GM12891 (cell line): Measurements from ENCODE around the gene AFAP1.

ENCODE experiments used
- DNase-seq: peaks from one replicate; pipeline ENCODE4 v3.0.0; 2011; ENCODE audit warnings: low spot score; ENCODE audit not compliant: insufficient read length
- FAIRE-seq: peaks from 2 replicates; lab custom pipeline; 2011; peaks lifted over from hg19 to GRCh38; lab: Jason Lieb, UNC
- PAX5 ChIP-seq: IDR thresholded peaks from 2 replicates; pipeline ENCODE4 v1.6.1; 2011; ENCODE audit warnings: low read length, moderate library complexity, mild to moderate bottlenecking; ENCODE audit not compliant: insufficient read depth, severe bottlenecking
- POLR2A ChIP-seq: IDR thresholded peaks from 2 replicates; pipeline ENCODE4 v1.6.1; 2011; ENCODE audit warnings: low read depth, low read length, control low read depth
- POLR2AphosphoS5 ChIP-seq: IDR thresholded peaks from 2 replicates; pipeline ENCODE4 v1.6.1; 2011; ENCODE audit warnings: low read depth, low read length, control low read depth
- POU2F2 ChIP-seq: IDR thresholded peaks from 2 replicates; pipeline ENCODE4 v1.6.1; 2011; ENCODE audit warnings: low read depth, mild to moderate bottlenecking, control low read depth, low read length, moderate library complexity
- SPI1 ChIP-seq: IDR thresholded peaks from 2 replicates; pipeline ENCODE4 v1.6.1; 2011; ENCODE audit warnings: low read depth, low read length, control low read depth
- TAF1 ChIP-seq: IDR thresholded peaks from 2 replicates; pipeline ENCODE4 v1.6.1; 2011; ENCODE audit warnings: low read depth, low read length, control low read depth

AFAP1 gene

GRCh38 chr4:7859326-7859725 lies 80.3 kb downstream of the AFAP1 start:
- DNase-seq (no peak), FAIRE-seq (no peak)
- no peak for TF ChIP-seq POLR2AphosphoS5
- no peak for TF ChIP-seq PAX5
- TF ChIP-seq SPI1 = no peak
- TF ChIP-seq POU2F2 = no peak
- no peak for TF ChIP-seq TAF1
- TF ChIP-seq POLR2A = no peak

- FAIRE-seq (no peak), DNase-seq (no peak)
- no peak for TF ChIP-seq PAX5
- TF ChIP-seq POLR2AphosphoS5 = no peak
- no peak for TF ChIP-seq TAF1
- TF ChIP-seq POU2F2 = no peak
- no peak for TF ChIP-seq POLR2A
- no peak for TF ChIP-seq SPI1
These were observed 81.2 kb downstream of the AFAP1 start for GRCh38 chr4:7858498-7858897.

DNA sequence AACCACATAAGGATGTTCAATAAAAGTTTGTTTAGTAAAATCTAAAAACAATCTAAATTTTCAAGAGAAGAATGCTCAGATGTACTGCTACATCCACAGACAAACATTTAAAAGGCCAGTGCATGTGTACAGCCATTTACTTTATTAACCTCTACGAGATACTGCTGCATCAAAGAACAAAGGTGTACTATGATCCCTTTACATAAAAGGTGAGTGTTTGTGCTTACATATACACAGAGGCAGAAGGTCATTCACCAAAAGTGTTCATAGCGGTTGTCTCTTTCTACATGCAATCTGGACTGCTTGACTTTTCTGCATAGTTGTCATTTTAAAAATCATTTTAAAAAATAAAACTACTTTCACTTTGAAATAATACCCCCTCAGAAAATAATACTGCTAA lies 81.7 kb downstream of the AFAP1 start:
- DNase-seq (no peak), FAIRE-seq (no peak)
- TF ChIP-seq SPI1 (no peak), PAX5 (no peak)

DNA sequence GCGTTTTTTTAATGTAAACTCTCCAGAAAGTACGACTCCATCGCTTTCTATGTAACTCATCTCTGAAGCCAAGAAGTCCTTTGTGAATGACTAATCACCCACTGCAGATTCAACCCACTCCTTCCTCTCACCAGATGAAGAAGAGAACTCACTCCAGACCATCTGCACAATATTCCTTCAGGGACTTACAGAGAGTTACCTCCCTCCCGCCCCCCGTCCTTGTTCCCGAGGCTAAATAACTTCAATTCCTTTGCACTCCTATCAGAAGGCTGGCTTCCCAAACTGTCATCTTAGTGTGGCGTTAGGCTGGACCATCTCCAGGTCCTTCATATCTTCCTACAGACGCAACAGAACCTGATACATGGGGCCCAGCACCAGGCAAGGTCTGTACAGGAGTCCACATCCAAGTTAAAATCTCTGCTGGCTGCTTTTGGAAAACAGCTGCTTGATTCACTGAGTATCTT lies 82.4 kb downstream of the AFAP1 start:
- TF ChIP-seq TAF1 (no peak), PAX5 (no peak), POLR2AphosphoS5 (no peak), SPI1 (no peak), POLR2A (no peak), POU2F2 (no peak)
- FAIRE-seq (no peak), DNase-seq (no peak)

DNA sequence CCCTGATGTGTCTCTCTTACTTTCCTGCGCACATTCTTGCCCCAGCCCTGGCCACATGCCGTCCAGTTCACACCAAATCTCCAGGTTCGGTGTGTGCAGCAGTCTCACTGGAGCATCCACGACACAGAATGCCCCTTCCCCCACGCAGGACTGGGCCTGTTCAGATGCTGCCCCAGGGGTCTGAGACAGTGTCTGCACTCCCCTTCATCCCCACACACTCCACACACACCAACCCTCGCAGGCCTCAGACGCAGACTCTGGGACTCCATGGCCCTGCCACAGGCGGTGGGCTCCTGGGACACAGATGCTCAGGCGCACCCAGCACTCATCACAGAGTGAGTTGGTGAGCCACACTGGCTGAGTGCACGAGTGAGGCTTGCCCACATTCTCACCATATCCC lies 83.9 kb downstream of the AFAP1 start:
- TF ChIP-seq SPI1 = no peak
- TF ChIP-seq POU2F2 = no peak
- no peak for TF ChIP-seq PAX5
- TF ChIP-seq POLR2A = no peak
- no peak for TF ChIP-seq TAF1
- TF ChIP-seq POLR2AphosphoS5 = no peak
- DNase-seq (no peak), FAIRE-seq (no peak)

- no peak for DNase-seq
- no peak for FAIRE-seq
- TF ChIP-seq POLR2AphosphoS5 (no peak), PAX5 (no peak), POU2F2 (no peak), TAF1 (no peak), POLR2A (no peak), SPI1 (no peak)
These were observed 84.8 kb downstream of the AFAP1 start for GRCh38 chr4:7854697-7855370.

- no peak for FAIRE-seq
- TF ChIP-seq POU2F2 (no peak), POLR2A (no peak), SPI1 (no peak), PAX5 (no peak), POLR2AphosphoS5 (no peak), TAF1 (no peak)
- DNase-seq = no peak
These were observed 85.4 kb downstream of the AFAP1 start for GRCh38 chr4:7854216-7854615.

GRCh38 chr4:7853271-7853670 lies 86.4 kb downstream of the AFAP1 start:
- TF ChIP-seq POLR2A = no peak
- DNase-seq (no peak), FAIRE-seq (no peak)

GRCh38 chr4:7852568-7853185 lies 87.0 kb downstream of the AFAP1 start:
- no peak for TF ChIP-seq PAX5
- no peak for TF ChIP-seq POLR2AphosphoS5
- no peak for TF ChIP-seq POU2F2
- TF ChIP-seq SPI1 = no peak
- TF ChIP-seq TAF1 = no peak
- TF ChIP-seq POLR2A = no peak

DNA sequence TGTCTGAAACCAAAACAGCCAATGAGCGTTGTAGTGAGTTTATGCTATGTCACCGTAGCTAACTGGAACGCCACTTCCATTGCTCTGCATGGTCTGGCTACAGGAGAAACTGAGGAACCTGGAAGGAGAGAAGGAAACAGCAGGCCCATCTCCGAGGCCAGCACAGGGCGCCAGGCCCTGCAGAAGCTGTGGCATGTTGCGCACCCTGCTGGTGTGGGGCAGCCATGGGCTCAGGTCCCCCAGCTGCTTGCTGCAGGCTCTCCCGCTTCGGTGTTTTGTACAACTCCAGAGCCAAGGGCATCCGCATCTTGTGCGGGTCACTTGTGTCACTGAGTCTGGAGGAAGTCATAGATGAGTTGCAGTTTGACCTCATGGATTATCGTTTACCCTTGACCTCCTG lies 89.2 kb downstream of the AFAP1 start:
- TF ChIP-seq POLR2A = no peak
- TF ChIP-seq POU2F2 = no peak
- TF ChIP-seq PAX5 = no peak
- no peak for TF ChIP-seq TAF1
- TF ChIP-seq POLR2AphosphoS5 = no peak
- no peak for TF ChIP-seq SPI1
- no peak for DNase-seq
- FAIRE-seq = no peak

More at GRCh38 chr4:7852568-7853185, 87.0 kb downstream of the AFAP1 start:
- FAIRE-seq (no peak), DNase-seq (no peak)
